Liver (tissue), 9 donors: ENCODE measurements around the gene ALG5. TPM values are rescaled to one million over a fixed set of nuclear protein-coding genes. Genes with fewer than 3 reads are reported as not detected.

ENCODE experiments used
- DNase-seq: peaks from one replicate; pipeline ENCODE4 v3.0.0-alpha.2; 2017; ENCODE audit warnings: low spot score
- H3K27ac ChIP-seq, 2 donors: one replicate each; pipeline ENCODE4 v1.7.0; 2013; ENCODE audit warnings: inconsistent platforms in 2 of 2, low read length in 2 of 2, control low read depth in 1 of 2, low read depth in 1 of 2, mild to moderate bottlenecking in 1 of 2
- H3K27me3 ChIP-seq, 4 donors: one replicate each; pipeline versions ENCODE4 v1.6.1 to v1.7.0; 2013; ENCODE audit warnings: low read length in 3 of 4, inconsistent platforms in 1 of 4, mild to moderate bottlenecking in 1 of 4, moderate library complexity in 1 of 4; ENCODE audit not compliant: control insufficient read depth in 4 of 4, insufficient read depth in 4 of 4
- H3K36me3 ChIP-seq, 4 donors: one replicate each; pipeline versions ENCODE4 v1.6.1 to v1.7.0; 2013; ENCODE audit warnings: low read length in 3 of 4, mild to moderate bottlenecking in 3 of 4, low read depth in 1 of 4, moderate library complexity in 1 of 4; ENCODE audit not compliant: control insufficient read depth in 4 of 4, insufficient read depth in 3 of 4
- H3K4me1 ChIP-seq, 4 donors: one replicate each; pipeline versions ENCODE4 v1.6.1 to v1.7.0; 2013; ENCODE audit warnings: low read length in 3 of 4, mild to moderate bottlenecking in 3 of 4, moderate library complexity in 1 of 4; ENCODE audit not compliant: control insufficient read depth in 4 of 4, insufficient read depth in 4 of 4
- H3K4me3 ChIP-seq, 3 donors: one replicate each; pipeline versions ENCODE4 v1.6.1 to v1.7.0; 2013; ENCODE audit warnings: low read length in 3 of 3, control low read depth in 1 of 3, low read depth in 1 of 3, mild to moderate bottlenecking in 1 of 3
- H3K9ac ChIP-seq, 2 donors: one replicate each; pipeline ENCODE4 v1.7.0; 2013; ENCODE audit warnings: low read length in 2 of 2, mild to moderate bottlenecking in 2 of 2, moderate library complexity in 2 of 2, control low read depth in 1 of 2, low read depth in 1 of 2
- H3K9me3 ChIP-seq, 4 donors: one replicate each; pipeline versions ENCODE4 v1.6.1 to v1.7.0; 2013; ENCODE audit warnings: low read length in 3 of 4; ENCODE audit not compliant: control insufficient read depth in 4 of 4
- EGR1 ChIP-seq, 2 donors: IDR thresholded peaks; 2 replicates each; pipeline ENCODE4 v1.6.1; 2016 to 2018; ENCODE audit warnings: antibody characterized with exemption in 2 of 2, low read depth in 2 of 2
- FOXA1 ChIP-seq: IDR thresholded peaks from 2 replicates; pipeline ENCODE4 v1.6.1; 2016; ENCODE audit warnings: antibody characterized with exemption
- GABPA ChIP-seq, 2 donors: IDR thresholded peaks in 1 of 2; conservative IDR thresholded peaks in 1 of 2; 2 replicates each; pipeline ENCODE4 v1.6.1; 2016; ENCODE audit warnings: antibody characterized with exemption in 2 of 2, mild to moderate bottlenecking in 1 of 2, moderate library complexity in 1 of 2
- HNF4A ChIP-seq, 2 donors: conservative IDR thresholded peaks; 2 replicates each; pipeline ENCODE4 v1.6.1; 2016; ENCODE audit warnings: antibody characterized with exemption in 2 of 2, mild to moderate bottlenecking in 2 of 2
- HNF4G ChIP-seq: IDR thresholded peaks from 2 replicates; pipeline ENCODE4 v1.6.1; 2016; ENCODE audit warnings: antibody characterized with exemption
- JUND ChIP-seq, 2 donors: IDR thresholded peaks; 2 replicates each; pipeline ENCODE4 v1.6.1; 2016; ENCODE audit warnings: antibody characterized with exemption in 2 of 2
- NR2F2 ChIP-seq: IDR thresholded peaks from 2 replicates; pipeline ENCODE4 v1.6.1; 2016; ENCODE audit warnings: antibody characterized with exemption
- RAD21 ChIP-seq, 2 donors: IDR thresholded peaks; 2 replicates each; pipeline ENCODE4 v1.6.1; 2016; ENCODE audit warnings: antibody characterized with exemption in 2 of 2, mild to moderate bottlenecking in 2 of 2
- RXRA ChIP-seq, 2 donors: IDR thresholded peaks; 2 replicates each; pipeline ENCODE4 v1.6.1; 2017 to 2018; ENCODE audit warnings: antibody characterized with exemption in 2 of 2, mild to moderate bottlenecking in 1 of 2
- SP1 ChIP-seq: IDR thresholded peaks from 2 replicates; pipeline ENCODE4 v1.6.1; 2018; ENCODE audit warnings: antibody characterized with exemption, mild to moderate bottlenecking
- TAF1 ChIP-seq: conservative IDR thresholded peaks from 2 replicates; pipeline ENCODE4 v1.6.1; 2016; ENCODE audit warnings: antibody characterized with exemption, mild to moderate bottlenecking
- YY1 ChIP-seq: IDR thresholded peaks from 2 replicates; pipeline ENCODE4 v1.6.1; 2016; ENCODE audit warnings: antibody characterized with exemption, mild to moderate bottlenecking
- WGBS: extraction: QIAGEN DNeasy Blood & Tissue Kit; methylation state at CpG from one replicate; pipeline ENCODE4 v1.1.7; 2013; 5-methylcytosine and 5-hydroxymethylcytosine counted together
- polyA plus RNA-seq, 2 donors: library from polyadenylated mRNA; stranded (reverse) in 1 of 2; unstranded in 1 of 2; fragments of 200-250 nt in 1 of 2; fragments of >200 nt in 1 of 2; fragmentation: Nextera tagmentation in 1 of 2; extraction: Ambion mirVana in 1 of 2; gene quantifications; one replicate each; pipeline versions ENCODE4 v1.2.1 to v1.2.3, GENCODE V29; 2013 to 2015
- total RNA-seq, 2 donors: library from RNA; depleted of rRNA; stranded (reverse); fragments of >200 nt; gene quantifications; one replicate each; pipeline ENCODE4 v1.2.3, GENCODE V29; 2014
- TF ChIP-seq, protein P1 (sequence below): IDR thresholded peaks from 2 replicates; pipeline ENCODE4 v1.6.1; 2016; ENCODE audit warnings: antibody characterized with exemption
- TF ChIP-seq, protein P2 (sequence below): IDR thresholded peaks from 2 replicates; pipeline ENCODE4 v1.6.1; 2016; ENCODE audit warnings: antibody characterized with exemption
- TF ChIP-seq, protein P3 (sequence below): IDR thresholded peaks from 2 replicates; pipeline ENCODE4 v1.6.1; 2016; ENCODE audit warnings: antibody characterized with exemption, mild to moderate bottlenecking
- donor health status: healthy.
- donor health status: healthy.
- donor health status: healthy.
- donor health status: healthy.
- donor health status: healthy.

Gene ALG5
- total and polyA plus RNA-seq, 4 donors: 20.7 to 60.1 (median 37.5) TPM

DNA sequence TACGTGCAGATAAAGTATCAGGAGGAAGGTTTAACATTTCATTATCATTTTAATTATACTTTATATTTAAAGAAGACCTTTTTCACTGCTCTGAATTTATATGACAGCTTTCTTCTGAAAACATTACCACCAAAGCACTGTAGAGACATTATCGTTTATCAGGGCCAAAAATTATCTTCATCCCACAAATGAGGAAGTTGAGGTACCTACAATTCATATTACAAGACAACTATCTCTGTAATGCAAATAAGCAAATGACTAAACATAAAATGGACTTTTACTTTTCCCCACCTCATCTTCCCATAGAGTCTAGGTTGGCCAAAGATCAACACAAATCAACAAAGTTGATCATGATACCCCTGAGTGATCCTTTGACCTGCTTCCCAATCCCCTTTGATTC lies 48.2 kb downstream of the ALG5 start:
- no peak overlapping the region for H3K4me3 ChIP-seq
- no peak for TF ChIP-seq JUND (IDR thresholded peaks at IDR 0.05)
- no peak for TF ChIP-seq FOXA1
- TF ChIP-seq NR2F2: no peak
- TF ChIP-seq RXRA (IDR thresholded peaks at IDR 0.05): no peak
- TF ChIP-seq, protein P1, sequence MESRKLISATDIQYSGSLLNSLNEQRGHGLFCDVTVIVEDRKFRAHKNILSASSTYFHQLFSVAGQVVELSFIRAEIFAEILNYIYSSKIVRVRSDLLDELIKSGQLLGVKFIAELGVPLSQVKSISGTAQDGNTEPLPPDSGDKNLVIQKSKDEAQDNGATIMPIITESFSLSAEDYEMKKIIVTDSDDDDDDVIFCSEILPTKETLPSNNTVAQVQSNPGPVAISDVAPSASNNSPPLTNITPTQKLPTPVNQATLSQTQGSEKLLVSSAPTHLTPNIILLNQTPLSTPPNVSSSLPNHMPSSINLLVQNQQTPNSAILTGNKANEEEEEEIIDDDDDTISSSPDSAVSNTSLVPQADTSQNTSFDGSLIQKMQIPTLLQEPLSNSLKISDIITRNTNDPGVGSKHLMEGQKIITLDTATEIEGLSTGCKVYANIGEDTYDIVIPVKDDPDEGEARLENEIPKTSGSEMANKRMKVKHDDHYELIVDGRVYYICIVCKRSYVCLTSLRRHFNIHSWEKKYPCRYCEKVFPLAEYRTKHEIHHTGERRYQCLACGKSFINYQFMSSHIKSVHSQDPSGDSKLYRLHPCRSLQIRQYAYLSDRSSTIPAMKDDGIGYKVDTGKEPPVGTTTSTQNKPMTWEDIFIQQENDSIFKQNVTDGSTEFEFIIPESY: no peak
- no peak for TF ChIP-seq HNF4A (conservative IDR thresholded peaks at IDR 0.05)
- no peak for TF ChIP-seq YY1
- TF ChIP-seq, protein P2, sequence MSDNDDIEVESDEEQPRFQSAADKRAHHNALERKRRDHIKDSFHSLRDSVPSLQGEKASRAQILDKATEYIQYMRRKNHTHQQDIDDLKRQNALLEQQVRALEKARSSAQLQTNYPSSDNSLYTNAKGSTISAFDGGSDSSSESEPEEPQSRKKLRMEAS: no peak
- no peak for TF ChIP-seq TAF1
- no peak for TF ChIP-seq SP1
- no peak for TF ChIP-seq GABPA (IDR thresholded peaks at IDR 0.05 in 1 of 2, conservative IDR thresholded peaks at IDR 0.05 in 1 of 2)
- no peaks in the 10 kb centered on the region for H3K4me1 ChIP-seq
- DNase-seq: no peak
- no peak overlapping the region for H3K27ac ChIP-seq
- H3K36me3 ChIP-seq: peaks cover 4 to 21% (median 18%) of the 10 kb centered on the region in 4 donors
- no peaks in the 10 kb centered on the region for H3K27me3 ChIP-seq
- H3K9me3 ChIP-seq: no peaks in the 10 kb centered on the region
- H3K9ac ChIP-seq: no peak overlapping the region
- WGBS: 90% methylated on average over 2 of the region's 2 CpGs

DNA sequence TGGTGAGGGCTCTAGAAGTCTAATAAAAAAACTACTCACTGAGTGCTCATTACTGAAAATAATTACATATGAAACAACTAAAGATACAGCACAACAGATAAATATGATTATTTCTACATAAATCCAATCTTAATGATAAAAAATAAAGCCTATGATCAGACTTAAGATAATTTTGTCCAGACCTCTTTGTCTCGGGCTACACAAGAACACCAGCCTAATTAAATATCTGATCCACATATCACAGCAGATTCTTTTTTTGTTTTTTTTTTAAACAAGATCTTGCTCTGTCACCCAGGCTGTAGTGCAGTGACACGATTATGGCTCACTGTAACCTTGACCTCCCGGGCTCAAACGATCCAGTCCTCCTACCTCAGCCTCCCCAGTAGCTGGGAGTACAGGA lies 48.8 kb downstream of the ALG5 start:
- Histone ChIP-seq H3K27me3 (no peaks in the 10 kb centered on the region), H3K9ac (no peak overlapping the region), H3K4me1 (no peaks in the 10 kb centered on the region), H3K27ac (no peak overlapping the region), H3K36me3 (peaks cover 4 to 21% (median 18%) of the 10 kb centered on the region in 4 donors), H3K9me3 (no peaks in the 10 kb centered on the region), H3K4me3 (no peak overlapping the region)
- TF ChIP-seq JUND (IDR thresholded peaks at IDR 0.05) (no peak), RAD21 (IDR thresholded peaks at IDR 0.05) (no peak)
- TF ChIP-seq, protein P3, sequence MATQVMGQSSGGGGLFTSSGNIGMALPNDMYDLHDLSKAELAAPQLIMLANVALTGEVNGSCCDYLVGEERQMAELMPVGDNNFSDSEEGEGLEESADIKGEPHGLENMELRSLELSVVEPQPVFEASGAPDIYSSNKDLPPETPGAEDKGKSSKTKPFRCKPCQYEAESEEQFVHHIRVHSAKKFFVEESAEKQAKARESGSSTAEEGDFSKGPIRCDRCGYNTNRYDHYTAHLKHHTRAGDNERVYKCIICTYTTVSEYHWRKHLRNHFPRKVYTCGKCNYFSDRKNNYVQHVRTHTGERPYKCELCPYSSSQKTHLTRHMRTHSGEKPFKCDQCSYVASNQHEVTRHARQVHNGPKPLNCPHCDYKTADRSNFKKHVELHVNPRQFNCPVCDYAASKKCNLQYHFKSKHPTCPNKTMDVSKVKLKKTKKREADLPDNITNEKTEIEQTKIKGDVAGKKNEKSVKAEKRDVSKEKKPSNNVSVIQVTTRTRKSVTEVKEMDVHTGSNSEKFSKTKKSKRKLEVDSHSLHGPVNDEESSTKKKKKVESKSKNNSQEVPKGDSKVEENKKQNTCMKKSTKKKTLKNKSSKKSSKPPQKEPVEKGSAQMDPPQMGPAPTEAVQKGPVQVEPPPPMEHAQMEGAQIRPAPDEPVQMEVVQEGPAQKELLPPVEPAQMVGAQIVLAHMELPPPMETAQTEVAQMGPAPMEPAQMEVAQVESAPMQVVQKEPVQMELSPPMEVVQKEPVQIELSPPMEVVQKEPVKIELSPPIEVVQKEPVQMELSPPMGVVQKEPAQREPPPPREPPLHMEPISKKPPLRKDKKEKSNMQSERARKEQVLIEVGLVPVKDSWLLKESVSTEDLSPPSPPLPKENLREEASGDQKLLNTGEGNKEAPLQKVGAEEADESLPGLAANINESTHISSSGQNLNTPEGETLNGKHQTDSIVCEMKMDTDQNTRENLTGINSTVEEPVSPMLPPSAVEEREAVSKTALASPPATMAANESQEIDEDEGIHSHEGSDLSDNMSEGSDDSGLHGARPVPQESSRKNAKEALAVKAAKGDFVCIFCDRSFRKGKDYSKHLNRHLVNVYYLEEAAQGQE: no peak
- 90% methylated on average over 4 of the region's 4 CpGs for WGBS
- DNase-seq: no peak

DNA sequence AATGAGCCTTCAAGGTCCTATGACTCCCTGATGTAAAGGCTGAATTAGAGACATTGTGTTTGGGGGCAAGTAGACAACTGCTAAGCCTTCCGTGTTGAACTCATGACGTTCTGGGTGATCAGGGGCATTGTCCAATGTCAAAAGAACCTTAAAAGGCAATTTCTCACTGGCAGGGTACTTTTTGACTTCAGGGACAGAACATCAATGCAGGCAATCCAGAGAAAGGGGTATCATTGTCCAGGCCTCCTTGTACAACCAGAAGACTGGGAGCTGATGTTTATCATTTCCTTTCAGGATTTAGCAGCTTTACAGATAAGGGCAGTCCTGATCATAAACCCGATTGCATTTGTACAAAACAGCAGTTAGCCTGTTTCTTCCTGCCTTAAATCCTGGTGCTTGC lies 54.1 kb downstream of the ALG5 start:
- Histone ChIP-seq H3K4me1 (no peaks in the 10 kb centered on the region), H3K27me3 (no peaks in the 10 kb centered on the region), H3K4me3 (no peak overlapping the region), H3K27ac (no peak overlapping the region), H3K36me3 (peaks cover 1 to 9% (median 4%) of the 10 kb centered on the region in 4 donors), H3K9me3 (no peaks in the 10 kb centered on the region), H3K9ac (no peak overlapping the region)
- 57% methylated on average over 3 of the region's 3 CpGs for WGBS
- no peak for DNase-seq
- no peak for TF ChIP-seq EGR1 (IDR thresholded peaks at IDR 0.05; ENCODE audit: low read depth in 2 of 2)
- no peak for TF ChIP-seq HNF4G
- TF ChIP-seq, protein P2: no peak
- TF ChIP-seq, protein P3: no peak
- TF ChIP-seq, protein P1: no peak
